Neutrophil (primary cell): ENCODE data around the gene PPP1R27.

ENCODE experiments used
- H3K27ac ChIP-seq: fragments of 200-600 bp; sonication (generic); 2 replicates; pipeline ENCODE4 v1.5.1; 2016; ENCODE audit warnings: mild to moderate bottlenecking, moderate library complexity
- H3K27me3 ChIP-seq: fragments of 200-600 bp; sonication (generic); 2 replicates; pipeline ENCODE4 v1.6.0; 2016; ENCODE audit warnings: mild to moderate bottlenecking
- H3K36me3 ChIP-seq: fragments of 200-600 bp; sonication (generic); 2 replicates; pipeline ENCODE4 v1.5.1; 2017
- H3K4me1 ChIP-seq, 2 experiments: fragments of 200-600 bp in 1 of 2; sonication (generic) in 1 of 2; 1 replicate in 1 of 2; 2 replicates in 1 of 2; pipeline versions ENCODE4 v1.5.1 to v1.6.1; 2013 to 2016; ENCODE audit warnings: low read depth in 1 of 2, low read length in 1 of 2, mild to moderate bottlenecking in 1 of 2, moderate library complexity in 1 of 2; ENCODE audit not compliant: control insufficient read depth in 1 of 2, insufficient read depth in 1 of 2
- H3K4me3 ChIP-seq, 2 experiments: fragments of 200-600 bp in 1 of 2; sonication (generic) in 1 of 2; 1 replicate in 1 of 2; 2 replicates in 1 of 2; pipeline ENCODE4 v1.5.1; 2013 to 2016; ENCODE audit warnings: low read depth in 1 of 2, low read length in 1 of 2, mild to moderate bottlenecking in 1 of 2, moderate library complexity in 1 of 2
- H3K9me3 ChIP-seq: fragments of 200-600 bp; sonication (generic); 2 replicates; pipeline ENCODE4 v1.5.1; 2016
- TF ChIP-seq, protein P1 (sequence below): fragments of 200-600 bp; sonication (generic); IDR thresholded peaks from 2 replicates; pipeline ENCODE4 v1.5.1; 2016; ENCODE audit warnings: antibody characterized with exemption

Gene PPP1R27

DNA sequence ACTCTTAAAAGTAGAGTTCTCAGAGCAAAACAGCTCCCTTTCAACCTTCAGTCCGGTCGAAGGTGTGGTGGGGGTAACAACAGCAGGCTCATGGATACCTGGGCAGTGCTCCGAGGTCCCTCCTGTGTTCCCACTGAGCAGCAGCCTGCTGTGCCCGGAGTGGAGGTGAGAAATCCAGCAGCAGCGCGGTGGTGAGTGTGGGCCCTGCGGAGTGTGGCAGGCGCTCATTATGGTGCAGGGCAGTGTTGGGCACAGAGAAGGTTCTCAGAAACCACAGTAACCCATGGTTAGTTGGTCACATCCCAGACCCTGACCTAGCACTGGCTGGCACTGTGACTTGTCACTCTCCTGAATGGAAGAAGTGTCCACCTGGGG is 30.5 kb upstream of the PPP1R27 start:
- Histone ChIP-seq H3K36me3 (peaks cover 31% of the 10 kb centered on the region), H3K27ac (no peak overlapping the region), H3K27me3 (no peaks in the 10 kb centered on the region), H3K9me3 (no peaks in the 10 kb centered on the region), H3K4me3 (no peak overlapping the region), H3K4me1 (peaks cover 57 to 79% of the 10 kb centered on the region in 2 experiments)
- TF ChIP-seq, protein P1, sequence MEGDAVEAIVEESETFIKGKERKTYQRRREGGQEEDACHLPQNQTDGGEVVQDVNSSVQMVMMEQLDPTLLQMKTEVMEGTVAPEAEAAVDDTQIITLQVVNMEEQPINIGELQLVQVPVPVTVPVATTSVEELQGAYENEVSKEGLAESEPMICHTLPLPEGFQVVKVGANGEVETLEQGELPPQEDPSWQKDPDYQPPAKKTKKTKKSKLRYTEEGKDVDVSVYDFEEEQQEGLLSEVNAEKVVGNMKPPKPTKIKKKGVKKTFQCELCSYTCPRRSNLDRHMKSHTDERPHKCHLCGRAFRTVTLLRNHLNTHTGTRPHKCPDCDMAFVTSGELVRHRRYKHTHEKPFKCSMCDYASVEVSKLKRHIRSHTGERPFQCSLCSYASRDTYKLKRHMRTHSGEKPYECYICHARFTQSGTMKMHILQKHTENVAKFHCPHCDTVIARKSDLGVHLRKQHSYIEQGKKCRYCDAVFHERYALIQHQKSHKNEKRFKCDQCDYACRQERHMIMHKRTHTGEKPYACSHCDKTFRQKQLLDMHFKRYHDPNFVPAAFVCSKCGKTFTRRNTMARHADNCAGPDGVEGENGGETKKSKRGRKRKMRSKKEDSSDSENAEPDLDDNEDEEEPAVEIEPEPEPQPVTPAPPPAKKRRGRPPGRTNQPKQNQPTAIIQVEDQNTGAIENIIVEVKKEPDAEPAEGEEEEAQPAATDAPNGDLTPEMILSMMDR, result no peak

DNA sequence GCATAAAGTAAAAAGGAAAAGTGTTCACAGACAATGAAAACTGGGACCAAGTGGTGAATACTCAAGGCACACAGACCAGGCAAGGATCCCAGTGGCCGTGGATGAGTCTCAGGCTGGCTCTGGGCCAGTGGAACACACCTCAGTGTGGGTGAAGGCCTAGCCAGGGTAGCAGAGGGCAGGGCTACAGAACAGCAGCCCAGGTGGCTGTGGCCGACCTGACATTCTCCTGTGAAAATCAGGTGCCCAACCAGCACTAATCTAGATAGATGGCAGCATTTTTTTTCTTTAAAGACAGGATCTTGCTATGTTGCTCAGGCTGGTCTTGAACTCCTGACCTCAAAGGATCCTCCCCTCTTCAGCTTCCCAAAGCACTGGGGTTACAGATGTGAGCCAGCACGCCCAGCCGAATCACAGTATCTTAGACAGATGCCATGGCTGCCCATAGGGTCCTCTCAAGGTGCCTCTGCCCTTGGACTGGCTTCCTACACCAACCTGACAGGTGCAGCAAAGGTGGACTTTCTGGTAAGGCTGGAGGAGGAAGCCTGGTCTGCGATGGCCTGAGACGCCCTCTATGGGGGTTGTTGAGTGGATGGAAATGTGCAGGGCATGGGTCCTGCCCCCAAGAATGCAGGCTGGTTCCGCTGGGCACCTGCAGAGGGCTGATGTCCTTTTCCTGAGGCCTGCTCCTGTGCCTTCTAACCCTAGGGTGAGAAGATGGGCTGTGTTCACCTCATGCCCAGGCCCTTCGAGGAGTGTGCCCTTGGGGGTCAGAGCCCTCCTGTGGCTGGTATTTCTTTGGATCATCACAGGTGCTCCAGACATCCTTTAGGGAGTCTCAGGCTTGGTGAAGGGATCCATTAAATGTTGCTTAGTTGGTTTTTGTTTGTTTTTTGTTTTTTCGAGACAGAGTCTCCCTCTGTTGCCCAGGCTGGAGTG is 29.3 kb upstream of the PPP1R27 start:
- Histone ChIP-seq H3K4me1 (peaks cover 53 to 78% of the 10 kb centered on the region in 2 experiments), H3K27me3 (no peaks in the 10 kb centered on the region), H3K9me3 (no peaks in the 10 kb centered on the region), H3K4me3 (no peak overlapping the region), H3K27ac (peak overlapping the region; percentile 96), H3K36me3 (peaks cover 19% of the 10 kb centered on the region)
- TF ChIP-seq, protein P1, result no peak

DNA sequence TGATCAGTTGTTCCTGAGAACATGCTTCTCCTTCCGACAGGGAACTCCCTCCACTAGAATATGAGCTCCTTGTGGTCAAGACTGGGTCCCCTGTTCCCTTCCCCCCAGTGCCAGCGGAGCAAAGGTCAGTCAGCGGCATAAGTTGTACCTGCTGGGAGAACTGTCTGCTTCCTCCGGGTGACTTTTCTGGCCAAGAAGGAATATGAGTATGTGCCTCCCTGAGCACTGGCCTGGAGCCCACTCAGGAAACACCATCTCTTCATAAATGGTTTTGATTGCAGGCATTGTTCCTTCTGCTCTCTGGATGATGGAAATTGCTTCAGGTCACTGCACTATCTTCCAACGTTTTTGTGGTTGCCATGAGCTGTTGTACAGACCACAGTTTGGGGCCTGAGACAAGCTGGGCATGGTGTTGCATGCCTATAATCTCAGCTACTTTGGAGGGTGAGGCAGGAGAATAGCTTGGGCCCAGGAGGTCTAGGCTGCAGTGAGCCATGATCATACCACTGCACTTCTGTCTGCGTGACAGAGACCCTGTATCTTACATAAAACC is 28.3 kb upstream of the PPP1R27 start:
- H3K27ac ChIP-seq, result peak overlapping the region; percentile 96
- H3K9me3 ChIP-seq, result no peaks in the 10 kb centered on the region
- peaks cover 61 to 78% of the 10 kb centered on the region in 2 experiments for H3K4me1 ChIP-seq
- TF ChIP-seq, protein P1, result no peak
- peaks cover 18% of the 10 kb centered on the region for H3K36me3 ChIP-seq
- no peaks in the 10 kb centered on the region for H3K27me3 ChIP-seq
- H3K4me3 ChIP-seq, result no peak overlapping the region

DNA sequence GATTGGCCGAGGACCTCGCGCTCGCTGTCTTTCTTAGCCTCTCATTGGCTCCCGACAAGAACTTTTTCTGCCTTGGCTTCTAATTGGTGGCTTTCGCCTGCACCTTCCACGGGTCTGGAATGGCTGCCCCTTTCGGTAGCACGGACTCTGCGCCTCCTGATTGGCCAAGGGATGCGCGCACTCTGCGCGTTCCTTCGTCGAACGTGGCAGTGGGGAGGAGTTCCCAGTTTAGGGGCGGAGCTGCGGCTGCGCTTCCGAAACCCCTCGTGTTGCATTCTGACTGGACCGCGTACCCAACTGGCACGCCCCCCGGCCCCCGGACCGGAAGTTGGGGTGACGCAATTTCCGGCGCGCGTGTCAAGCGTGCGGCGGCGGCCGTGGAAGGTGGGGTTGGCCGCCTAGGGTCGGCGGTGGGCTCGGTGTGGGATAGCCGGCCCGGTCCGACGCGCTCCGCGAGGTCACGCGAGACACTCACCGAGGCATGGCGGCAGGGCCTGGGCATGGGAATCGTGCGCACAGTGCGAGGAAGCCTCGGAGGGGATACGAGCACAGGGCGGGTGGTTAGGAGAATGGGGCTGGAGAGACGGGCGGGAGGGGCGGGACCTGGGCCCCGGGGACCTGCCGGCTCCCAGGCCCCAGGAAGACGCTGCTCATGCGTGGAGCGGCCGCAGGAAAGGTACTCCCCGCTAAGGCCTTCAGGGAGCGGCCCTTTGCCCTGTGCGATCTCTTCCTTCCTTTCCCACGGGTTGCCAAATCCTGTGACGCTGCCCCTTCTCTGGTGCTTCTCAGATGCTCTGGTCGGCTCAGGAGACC is 26.1 kb upstream of the PPP1R27 start:
- TF ChIP-seq, protein P1, result no peak
- Histone ChIP-seq H3K36me3 (peaks cover 13% of the 10 kb centered on the region), H3K4me3 (peak overlapping the region; percentile 76 to 81), H3K4me1 (peaks cover 62 to 76% of the 10 kb centered on the region in 2 experiments), H3K27me3 (no peaks in the 10 kb centered on the region), H3K9me3 (no peaks in the 10 kb centered on the region), H3K27ac (peak overlapping the region; percentile 96)

DNA sequence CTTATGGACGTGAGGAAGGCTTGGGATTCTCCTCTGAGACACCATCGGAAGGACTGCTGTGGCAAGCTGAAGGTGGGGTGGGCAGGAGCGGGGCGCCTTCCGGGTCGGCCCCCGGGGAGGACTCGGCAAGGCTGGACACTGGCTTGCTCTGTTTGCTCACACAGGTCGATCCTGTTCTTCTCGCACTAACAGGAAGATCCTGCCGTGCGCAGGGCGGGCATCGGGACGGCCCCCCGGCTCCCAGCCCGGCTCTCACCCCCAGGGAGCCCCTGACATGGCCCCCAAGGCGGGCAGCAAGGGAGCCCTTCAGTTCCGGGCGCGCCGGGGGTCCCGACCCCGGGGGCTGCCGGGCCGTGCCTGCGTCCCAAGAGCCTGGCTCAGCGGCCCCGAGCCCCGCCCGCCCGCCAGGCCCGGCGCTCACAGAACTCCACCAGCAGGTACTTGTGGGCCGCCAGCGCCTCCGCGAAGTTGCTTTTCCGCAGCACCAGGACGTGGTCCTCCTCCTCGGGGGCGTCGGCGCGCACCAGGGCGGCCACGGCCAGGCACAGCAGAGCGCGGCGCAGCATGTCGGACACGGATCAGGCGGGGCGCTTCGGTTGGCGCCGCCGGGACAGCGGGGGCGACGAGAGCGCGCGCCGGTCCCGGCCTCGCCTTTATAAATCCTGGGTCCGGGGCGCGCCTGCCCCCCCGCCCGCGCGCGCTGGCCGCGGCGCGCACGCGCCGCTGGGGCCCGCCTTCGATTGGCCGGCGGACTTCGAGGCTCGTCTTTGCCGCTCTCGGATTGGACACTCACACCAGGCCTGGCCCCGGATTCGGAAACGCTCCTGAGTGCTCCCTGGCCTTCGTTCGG is 25.3 kb upstream of the PPP1R27 start, which contains the start of gene P4HB:
Gene P4HB, minus strand, starts transcription at position 630 of the 850 bp plus-strand sequence. Its CDS starts 64 bp downstream, at position 566.
- no peaks in the 10 kb centered on the region for H3K9me3 ChIP-seq
- H3K27me3 ChIP-seq, result no peaks in the 10 kb centered on the region
- peak within 1 kb of the TSS; percentile 96 for H3K27ac ChIP-seq
- peaks cover 62 to 71% of the 10 kb centered on the region in 2 experiments for H3K4me1 ChIP-seq
- H3K4me3 ChIP-seq, result peak within 1 kb of the TSS; percentile 81 to 95
- peaks cover 18% of the 10 kb centered on the region for H3K36me3 ChIP-seq
- TF ChIP-seq, protein P1, result peak; percentile 1
